ENCODE results near the gene PDE6D.
A peak's percentile ranks its signal among the peaks of the same experiment; 100 is the strongest.

PDE6D gene

GRCh38 chr2:231706731-231707624, 74.1 kb downstream of the PDE6D start:
- peak; percentile 99 for DNase-seq

DNA sequence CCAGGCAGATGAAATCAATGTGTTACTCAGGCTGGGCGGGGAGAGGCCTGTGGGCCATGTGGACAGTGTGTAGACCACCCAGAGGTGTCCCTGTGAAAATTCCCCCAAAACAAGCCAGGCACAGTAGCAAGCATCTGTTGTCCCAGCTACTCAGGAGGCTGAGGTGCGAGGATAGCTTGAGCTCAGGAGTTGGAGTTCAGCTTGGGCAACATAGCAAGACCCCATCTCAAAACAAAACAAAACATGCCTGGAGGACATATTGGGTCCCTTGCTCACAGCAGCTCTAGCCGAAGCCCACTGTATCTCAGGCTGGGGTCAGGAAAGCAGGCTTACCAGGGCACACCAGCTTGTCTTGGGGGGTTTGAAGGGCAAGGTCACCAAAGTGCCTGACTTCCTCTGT, 77.1 kb downstream of the PDE6D start:
- DNase-seq = no peak

DNA sequence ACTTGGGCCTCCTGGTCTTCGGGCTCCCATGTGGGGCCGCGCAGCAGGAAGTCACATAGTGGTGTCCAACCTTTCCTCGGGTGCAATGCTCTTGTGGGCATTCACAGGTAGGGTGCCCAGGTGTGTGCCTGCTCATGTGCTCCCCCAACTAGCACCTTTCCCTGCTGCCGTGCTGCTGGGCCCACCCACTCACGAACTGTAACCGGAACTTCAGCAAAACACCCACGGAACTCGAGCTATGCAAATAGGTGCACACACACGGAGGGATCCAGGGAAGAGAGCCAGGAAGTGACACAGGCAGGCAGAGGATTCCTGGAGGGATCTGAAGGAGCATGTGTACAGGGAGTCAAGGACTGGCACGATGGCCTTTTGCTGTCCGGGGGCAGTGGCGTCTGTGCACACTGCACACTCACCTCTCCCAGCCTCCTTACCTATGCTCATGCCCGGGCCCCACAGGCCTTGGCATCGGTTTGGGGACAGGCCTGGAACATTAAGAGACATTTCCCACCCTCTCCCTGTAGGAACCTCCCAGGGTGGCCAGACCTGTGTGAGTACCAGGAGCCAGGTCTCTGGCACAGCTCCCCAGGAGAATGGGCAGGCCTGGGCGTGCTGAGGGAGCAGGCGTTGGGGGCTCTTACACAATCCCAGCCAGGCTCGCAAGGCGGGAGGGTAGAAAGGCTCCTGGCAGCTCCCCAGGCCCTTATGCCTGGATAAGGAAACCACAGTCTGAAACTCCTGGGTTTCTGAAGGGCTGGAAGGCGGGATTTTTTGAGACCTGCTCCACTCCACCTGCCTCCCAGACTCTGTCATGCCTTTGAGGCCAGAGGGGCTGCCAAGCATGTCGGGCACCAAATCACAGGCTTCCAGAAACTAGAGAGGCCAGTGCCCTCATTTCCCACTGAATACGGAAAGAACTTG, 79.4 kb downstream of the PDE6D start:
- DNase-seq = no peak

- no peak for DNase-seq
Observed at GRCh38 chr2:231699006-231699405, 82.1 kb downstream of the PDE6D start.

DNA sequence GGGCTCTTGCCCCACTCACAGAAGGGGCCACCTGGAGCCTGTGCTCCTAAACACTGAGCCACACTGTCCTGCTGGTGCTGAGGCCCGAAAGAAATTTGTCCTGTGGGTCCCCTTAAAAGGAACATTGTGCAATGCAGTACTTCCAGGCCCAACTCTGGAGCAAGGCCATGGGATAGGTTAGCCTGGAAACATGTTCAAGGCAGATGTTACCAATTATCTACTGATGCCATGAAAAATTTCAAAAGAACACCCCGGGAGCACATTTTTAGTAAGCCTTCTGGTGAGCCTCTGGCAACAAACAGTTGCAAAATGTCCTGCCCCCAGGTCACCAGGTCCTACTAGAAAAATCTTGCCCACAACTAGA, 85.1 kb downstream of the PDE6D start:
- no peak for DNase-seq

DNA sequence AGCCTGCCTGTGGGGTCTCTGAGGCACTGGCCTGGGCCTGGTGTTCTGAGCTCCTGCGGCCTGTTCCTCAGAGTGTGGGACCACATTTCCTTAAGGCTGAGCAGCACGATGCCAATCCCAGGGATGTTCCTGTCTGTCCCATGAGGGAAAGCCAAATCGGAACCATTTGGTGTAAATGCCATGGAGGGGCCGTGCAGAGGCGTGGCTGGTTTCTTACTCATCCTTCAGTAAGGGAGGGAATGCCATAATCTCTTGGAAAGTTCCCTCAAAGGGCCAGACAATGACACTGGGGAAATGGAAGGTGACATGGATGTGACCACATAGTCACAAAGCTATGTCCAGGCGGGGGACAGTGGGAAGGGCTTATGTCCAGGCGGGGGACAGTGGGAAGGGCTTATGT, 87.1 kb downstream of the PDE6D start:
- DNase-seq = no peak

DNA sequence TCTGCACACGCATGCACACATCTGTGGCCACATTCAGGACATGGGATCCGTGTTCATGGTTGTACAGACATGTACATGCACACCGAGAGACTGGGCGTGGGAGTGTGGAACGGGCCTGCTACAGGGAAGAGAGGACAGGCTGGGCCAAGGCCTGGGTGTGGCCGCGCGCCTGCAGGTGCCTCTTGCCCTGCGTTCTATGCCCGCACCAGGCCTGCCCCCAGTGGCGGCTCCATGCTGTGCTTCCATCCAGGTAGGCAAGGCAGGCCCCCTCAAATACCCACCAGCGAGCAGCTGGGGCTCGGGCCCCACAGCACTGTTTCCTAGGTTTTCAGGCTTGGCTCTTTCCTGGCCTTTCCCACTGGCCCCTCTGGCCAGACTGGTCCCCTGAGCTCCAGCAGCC, 88.2 kb downstream of the PDE6D start:
- no peak for DNase-seq

- no peak for DNase-seq
Observed at GRCh38 chr2:231691251-231691772, 89.8 kb downstream of the PDE6D start.

GRCh38 chr2:231689124-231689893, 91.8 kb downstream of the PDE6D start:
- no peak for DNase-seq

- DNase-seq = no peak
Observed at GRCh38 chr2:231688719-231689118, 92.4 kb downstream of the PDE6D start.

GRCh38 chr2:231687961-231688360, 93.1 kb downstream of the PDE6D start:
- no peak for DNase-seq

DNA sequence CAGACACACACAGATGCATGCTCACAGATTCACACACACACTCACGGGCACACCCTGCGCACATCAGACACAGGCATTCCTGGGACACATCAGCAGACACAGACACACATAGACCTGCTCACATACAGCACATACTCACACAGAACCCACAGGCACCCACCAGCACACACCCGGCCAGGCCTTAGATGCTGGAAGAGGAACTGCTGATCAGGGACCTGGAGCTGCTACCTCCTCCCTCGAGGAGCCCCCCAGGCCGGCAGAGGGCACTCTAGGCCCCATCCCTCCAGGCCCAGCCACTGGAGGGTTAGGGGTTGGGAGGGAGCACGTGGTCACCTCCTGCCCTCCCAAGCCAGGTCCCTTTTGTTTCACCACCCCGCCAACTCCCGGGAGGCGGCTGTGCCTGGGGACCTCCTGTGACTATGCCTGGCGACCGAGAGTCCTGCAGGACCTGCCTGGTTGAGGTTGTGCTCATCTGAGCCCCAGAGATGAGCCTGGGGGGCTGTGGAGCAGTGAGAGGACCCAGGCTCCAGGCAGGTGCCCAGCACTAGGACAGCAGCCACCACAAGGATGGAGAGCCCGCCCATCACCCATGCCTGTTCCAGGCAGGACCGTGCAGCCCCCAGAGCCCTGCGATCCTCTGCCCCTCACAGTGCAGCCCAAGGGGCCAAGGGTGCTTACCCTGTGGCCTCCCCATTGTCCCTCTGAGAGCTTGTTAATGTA, 93.8 kb downstream of the PDE6D start:
- peak; percentile 86 for DNase-seq

GRCh38 chr2:231686192-231687100, 94.6 kb downstream of the PDE6D start:
- no peak for DNase-seq

DNA sequence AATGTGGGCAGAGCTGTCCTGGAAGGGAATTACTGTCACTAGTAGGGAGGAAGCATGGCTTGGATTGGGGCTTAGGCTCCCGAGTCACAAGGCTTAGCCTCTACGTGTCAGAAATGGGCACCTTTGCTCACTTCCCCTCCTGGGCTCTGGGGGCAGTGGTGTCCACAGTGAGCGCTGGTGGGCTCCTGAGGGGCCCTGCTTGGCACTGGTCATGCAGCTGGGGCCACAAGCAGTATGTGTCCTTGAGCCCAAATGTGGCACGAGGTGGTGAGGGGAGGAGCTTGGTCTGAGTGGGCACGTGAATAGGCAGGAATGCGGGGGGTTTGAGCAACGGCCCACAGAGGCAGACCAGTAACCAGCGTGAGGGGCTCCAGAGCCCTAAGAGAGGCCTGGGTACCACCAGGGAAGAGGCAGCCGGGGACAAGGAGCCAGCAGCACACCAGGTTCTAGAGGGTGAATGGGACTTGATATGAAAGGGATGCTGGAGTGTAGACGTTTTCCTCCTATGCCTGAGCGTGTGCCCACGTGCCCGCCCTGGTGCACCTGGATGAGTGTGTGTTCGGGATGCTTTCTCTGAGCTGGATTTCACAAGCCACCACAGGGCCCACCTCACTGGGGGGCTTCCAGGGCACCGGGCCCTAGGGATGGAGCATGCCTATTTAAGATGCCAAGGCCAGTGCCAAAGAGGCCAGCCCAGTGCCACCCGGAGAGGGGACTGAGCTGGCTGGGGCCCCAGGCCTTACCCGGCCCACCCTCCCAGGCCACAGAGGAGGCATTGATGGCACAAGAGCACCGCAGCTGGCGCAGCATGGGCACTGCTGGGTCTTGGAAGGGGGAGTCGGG, 95.5 kb downstream of the PDE6D start:
- DNase-seq = no peak

DNA sequence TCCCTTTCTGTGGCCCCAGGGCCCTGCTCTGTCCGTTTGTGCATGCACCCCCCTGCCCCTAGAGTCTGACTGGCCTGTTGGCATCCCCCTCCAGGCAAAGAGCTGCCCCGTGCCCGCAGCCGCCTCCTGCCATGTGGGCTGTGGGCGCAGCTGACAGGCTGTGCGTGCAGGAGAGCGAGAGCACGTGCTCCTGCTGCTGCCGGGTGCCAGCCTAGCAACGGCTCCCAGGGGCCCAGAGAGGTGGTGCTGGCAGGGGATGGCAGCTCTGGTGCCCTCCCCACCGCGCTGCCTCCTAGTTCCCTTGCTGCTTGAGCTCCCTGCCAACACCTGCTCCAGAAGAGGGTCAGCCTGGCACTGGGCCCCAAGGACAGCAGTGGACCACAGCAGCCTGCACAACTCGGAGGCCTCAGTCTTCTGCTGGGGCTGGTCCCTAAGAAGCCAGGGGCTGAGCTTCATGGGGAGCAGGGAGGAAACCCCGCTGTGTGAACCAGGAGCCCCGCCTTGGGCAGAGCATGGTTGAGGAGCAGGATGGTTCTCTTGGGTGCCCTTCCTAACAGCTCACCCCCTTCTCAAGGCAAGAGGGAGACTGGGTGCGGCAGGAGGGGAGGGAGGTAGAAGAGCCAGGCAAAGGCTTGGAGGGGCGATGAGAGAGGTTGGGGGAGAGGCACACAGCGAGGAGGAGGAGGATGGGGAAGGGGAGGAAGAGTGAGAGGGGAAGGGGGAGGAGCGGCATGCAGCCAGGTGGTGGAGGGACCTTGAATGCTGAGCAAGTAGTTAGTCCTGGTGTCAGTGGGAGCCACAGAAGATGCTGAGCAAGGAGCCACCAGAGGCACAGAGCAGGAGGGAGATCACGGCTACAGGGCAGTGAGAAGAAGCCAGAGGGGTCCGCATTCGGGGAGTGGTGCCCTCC, 96.5 kb downstream of the PDE6D start:
- DNase-seq = no peak

DNA sequence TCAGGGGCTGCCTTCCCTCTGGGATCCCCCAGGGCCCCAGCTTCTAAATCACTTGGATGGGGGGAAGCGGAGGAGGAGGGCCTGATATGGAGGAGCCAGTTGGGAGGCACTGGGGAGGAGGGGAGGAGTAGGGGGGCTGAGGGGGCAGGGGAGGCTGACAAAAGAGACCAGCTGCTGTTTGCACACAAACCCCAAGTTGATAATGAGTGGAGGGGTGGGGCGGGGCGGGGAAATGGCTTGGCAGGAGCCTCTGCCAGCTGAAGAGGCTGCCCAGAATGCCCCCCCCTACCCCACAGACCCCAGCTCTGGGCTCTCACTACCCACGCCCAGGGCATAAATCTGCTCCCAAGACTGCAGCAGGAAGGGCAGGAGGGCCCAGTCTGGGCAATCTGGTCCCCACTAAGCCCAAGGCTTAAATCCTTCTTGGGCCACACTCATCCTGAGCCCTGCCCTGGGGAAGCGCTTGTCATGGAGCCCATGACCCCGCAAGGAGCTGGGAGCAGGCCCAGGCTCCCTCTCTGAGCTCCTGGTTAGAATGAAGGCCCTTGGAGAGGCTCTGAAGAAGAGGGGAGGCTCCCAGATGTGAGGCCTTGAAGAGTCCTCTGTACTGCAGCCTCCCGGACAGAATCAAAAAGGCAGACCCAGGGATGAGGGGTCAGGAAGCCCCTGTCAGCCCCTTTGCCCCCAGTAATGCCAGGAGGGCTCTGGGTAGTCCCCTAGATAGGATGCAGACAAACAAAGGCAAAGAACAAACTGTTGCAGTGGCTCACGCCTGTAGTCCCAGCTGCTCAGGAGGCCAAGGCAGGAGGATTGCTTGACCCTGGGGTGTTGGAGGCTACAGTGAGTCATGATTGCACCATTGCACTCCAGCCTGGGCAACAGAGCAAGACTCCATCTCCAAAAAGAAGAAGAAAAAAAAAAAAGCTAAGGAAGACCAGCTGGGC, 97.5 kb downstream of the PDE6D start:
- DNase-seq = no peak

- no peak for DNase-seq
Observed at GRCh38 chr2:231682603-231683291, 98.3 kb downstream of the PDE6D start.

Data from activated effector memory CD4-positive, alpha-beta T cell treated with anti-CD3 and anti-CD28 coated beads, Interleukin-2, amount 50 U/mL, for 16 hours (primary cell).